Neuronal stem cell (in vitro differentiated cells): Measurements from ENCODE around the gene AP1S1.

Experiments
- DNase-seq: peaks from one replicate; pipeline ENCODE4 v3.0.0-alpha.2; 2013; ENCODE audit warnings: low spot score
- H2AFZ ChIP-seq: one replicate; pipeline ENCODE4 v1.6.1; 2013; ENCODE audit warnings: mild to moderate bottlenecking, low read length, inconsistent platforms
- H2AK5ac ChIP-seq: 2 replicates; pipeline ENCODE4 v1.6.1; 2013; ENCODE audit warnings: low read depth, mild to moderate bottlenecking, inconsistent platforms, low read length, moderate library complexity, mixed read lengths
- H2BK120ac ChIP-seq: 2 replicates; pipeline ENCODE4 v1.6.1; 2013; ENCODE audit warnings: low read depth, mild to moderate bottlenecking, inconsistent platforms, low read length, moderate library complexity, mixed read lengths
- H2BK12ac ChIP-seq: one replicate; pipeline ENCODE4 v1.6.1; 2013; ENCODE audit warnings: low read length, inconsistent platforms
- H2BK15ac ChIP-seq: 2 replicates; pipeline ENCODE4 v1.6.1; 2013; ENCODE audit warnings: mild to moderate bottlenecking, low read length, inconsistent platforms, mixed read lengths
- H2BK5ac ChIP-seq: one replicate; pipeline ENCODE4 v1.6.1; 2013; ENCODE audit warnings: inconsistent platforms, mild to moderate bottlenecking, low read length, moderate library complexity
- H3K14ac ChIP-seq: one replicate; pipeline ENCODE4 v1.6.1; 2013; ENCODE audit warnings: low read length, inconsistent platforms
- H3K18ac ChIP-seq: 2 replicates; pipeline ENCODE4 v1.6.1; 2013; ENCODE audit warnings: low read length, inconsistent platforms
- H3K23ac ChIP-seq: 2 replicates; pipeline ENCODE4 v1.6.1; 2013; ENCODE audit warnings: low read depth, mild to moderate bottlenecking, mixed read lengths, low read length, inconsistent platforms; ENCODE audit not compliant: poor library complexity
- H3K27ac ChIP-seq: replicated peaks from 3 replicates; pipeline ENCODE4 v1.5.1; 2013; ENCODE audit warnings: low read length, inconsistent platforms
- H3K27me3 ChIP-seq, 3 experiments: 2 replicates each; pipeline ENCODE4 v1.6.1; 2013; ENCODE audit warnings: low read length in 3 of 3, mild to moderate bottlenecking in 2 of 3, inconsistent platforms in 1 of 3, low read depth in 1 of 3, mixed read lengths in 1 of 3, moderate library complexity in 1 of 3; ENCODE audit not compliant: control insufficient read depth in 3 of 3, insufficient read depth in 3 of 3
- H3K36me3 ChIP-seq, 2 donors: replicated peaks in 1 of 2; 2 replicates each; pipeline ENCODE4 v1.6.1; 2013; ENCODE audit warnings: low read length in 2 of 2; ENCODE audit not compliant: control insufficient read depth in 2 of 2, insufficient read depth in 2 of 2
- H3K4ac ChIP-seq: 2 replicates; pipeline ENCODE4 v1.6.1; 2013; ENCODE audit warnings: inconsistent platforms, mild to moderate bottlenecking, low read length, moderate library complexity
- H3K4me1 ChIP-seq, 2 donors: 1 replicate in 1 of 2; 2 replicates in 1 of 2; pipeline ENCODE4 v1.6.1; 2013; ENCODE audit warnings: low read length in 2 of 2, low read depth in 1 of 2; ENCODE audit not compliant: control insufficient read depth in 2 of 2, insufficient read depth in 1 of 2
- H3K4me2 ChIP-seq: one replicate; pipeline ENCODE4 v1.6.1; 2013; ENCODE audit warnings: mild to moderate bottlenecking, low read length, inconsistent platforms; ENCODE audit not compliant: insufficient read depth, poor library complexity, severe bottlenecking
- H3K4me3 ChIP-seq, 2 donors: 2 replicates each; pipeline ENCODE4 v1.5.1; 2013; ENCODE audit warnings: low read length in 2 of 2, mild to moderate bottlenecking in 2 of 2, inconsistent platforms in 1 of 2, moderate library complexity in 1 of 2
- H3K79me1 ChIP-seq: one replicate; pipeline ENCODE4 v1.6.1; 2013; ENCODE audit warnings: low read depth, mild to moderate bottlenecking, inconsistent platforms, low read length, moderate library complexity
- H3K9ac ChIP-seq: one replicate; pipeline ENCODE4 v1.6.1; 2013; ENCODE audit warnings: mild to moderate bottlenecking, low read depth, low read length, inconsistent platforms; ENCODE audit not compliant: poor library complexity
- H3K9me3 ChIP-seq, 2 donors: replicated peaks in 1 of 2; 2 replicates each; pipeline versions ENCODE3 to v1.6.1; 2013; ENCODE audit warnings: low read length in 2 of 2, mild to moderate bottlenecking in 2 of 2, inconsistent platforms in 1 of 2, low read depth in 1 of 2, mixed read lengths in 1 of 2, moderate library complexity in 1 of 2; ENCODE audit not compliant: control insufficient read depth in 2 of 2, insufficient read depth in 1 of 2
- H4K8ac ChIP-seq: one replicate; pipeline ENCODE4 v1.6.1; 2013; ENCODE audit warnings: low read depth, mild to moderate bottlenecking, inconsistent platforms, low read length, moderate library complexity
- H4K91ac ChIP-seq: one replicate; pipeline ENCODE4 v1.6.1; 2013; ENCODE audit warnings: low read length, low read depth, mild to moderate bottlenecking, inconsistent platforms; ENCODE audit not compliant: poor library complexity
- WGBS, 2 donors: extraction: QIAGEN DNeasy Blood & Tissue Kit; methylation state at CpG; one replicate each; pipeline ENCODE4 v1.1.7; 2013; ENCODE audit warnings: missing lambda C conversion rate in 2 of 2, mixed read lengths in 1 of 2; ENCODE audit not compliant: insufficient read length in 2 of 2, insufficient replicate concordance in 1 of 2; ENCODE audit errors: extremely low coverage in 2 of 2; 5-methylcytosine and 5-hydroxymethylcytosine counted together

The AP1S1 gene

DNA sequence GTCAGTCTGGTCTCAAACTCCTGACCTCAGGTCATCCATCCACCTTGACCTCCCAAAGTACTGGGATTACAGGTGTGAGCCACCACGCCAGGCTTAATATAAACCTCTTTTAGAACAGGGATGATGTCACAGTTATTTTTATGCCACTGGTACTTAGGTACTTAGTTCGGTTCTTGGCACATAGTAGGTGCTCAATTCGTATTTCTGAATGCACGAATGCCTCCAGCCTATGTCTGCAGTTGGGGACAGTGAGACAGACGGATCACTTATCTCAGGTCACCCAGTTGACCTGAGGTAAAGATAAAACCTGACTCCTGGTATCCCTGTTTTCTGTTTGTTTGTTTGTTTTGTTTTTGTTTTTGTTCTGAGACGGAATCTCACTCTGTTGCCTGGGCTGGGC is 31.9 kb downstream of the AP1S1 start:
- no peaks in the 10 kb centered on the region for H3K36me3 ChIP-seq
- H3K14ac ChIP-seq = no peak overlapping the region
- H2BK5ac ChIP-seq = no peak overlapping the region
- WGBS, 2 donors = no CpG with 5 or more reads among the region's 6 CpGs
- H2BK12ac ChIP-seq = no peak overlapping the region
- no peak overlapping the region for H2AK5ac ChIP-seq
- no peaks in the 10 kb centered on the region for H3K9me3 ChIP-seq
- no peak overlapping the region for H2BK15ac ChIP-seq
- H3K18ac ChIP-seq = no peak overlapping the region
- H2BK120ac ChIP-seq = no peak overlapping the region
- H3K27me3 ChIP-seq = peaks cover 0 to 3% (median 0%) of the 10 kb centered on the region in 3 experiments
- H3K4me2 ChIP-seq = no peak overlapping the region
- H3K4me3 ChIP-seq = no peak overlapping the region
- H3K23ac ChIP-seq = no peak overlapping the region
- no peak for DNase-seq
- no peak overlapping the region for H2AFZ ChIP-seq
- no peak overlapping the region for H3K4ac ChIP-seq
- no peaks in the 10 kb centered on the region for H3K79me1 ChIP-seq
- H3K27ac ChIP-seq = no peak overlapping the region
- no peak overlapping the region for H3K9ac ChIP-seq
- H4K8ac ChIP-seq = no peak overlapping the region
- no peaks in the 10 kb centered on the region for H3K4me1 ChIP-seq
- no peak overlapping the region for H4K91ac ChIP-seq

GRCh38 chr7:101186844-101187428 is 32.7 kb downstream of the AP1S1 start:
- H3K4me2 ChIP-seq = no peak overlapping the region
- DNase-seq = no peak
- no CpG with 5 or more reads among the region's 4 CpGs for WGBS, 2 donors
- H3K18ac ChIP-seq = no peak overlapping the region
- H2AFZ ChIP-seq = no peak overlapping the region
- no peaks in the 10 kb centered on the region for H3K9me3 ChIP-seq
- H4K8ac ChIP-seq = no peak overlapping the region
- no peak overlapping the region for H3K4me3 ChIP-seq
- H2BK120ac ChIP-seq = no peak overlapping the region
- no peak overlapping the region for H2BK15ac ChIP-seq
- no peaks in the 10 kb centered on the region for H3K79me1 ChIP-seq
- H3K23ac ChIP-seq = no peak overlapping the region
- H3K9ac ChIP-seq = no peak overlapping the region
- H4K91ac ChIP-seq = no peak overlapping the region
- no peaks in the 10 kb centered on the region for H3K36me3 ChIP-seq
- peaks cover 0 to 5% (median 0%) of the 10 kb centered on the region in 3 experiments for H3K27me3 ChIP-seq
- H2BK12ac ChIP-seq = no peak overlapping the region
- no peak overlapping the region for H2BK5ac ChIP-seq
- no peak overlapping the region for H3K4ac ChIP-seq
- H3K4me1 ChIP-seq = no peaks in the 10 kb centered on the region
- no peak overlapping the region for H2AK5ac ChIP-seq
- H3K27ac ChIP-seq = no peak overlapping the region
- H3K14ac ChIP-seq = no peak overlapping the region

DNA sequence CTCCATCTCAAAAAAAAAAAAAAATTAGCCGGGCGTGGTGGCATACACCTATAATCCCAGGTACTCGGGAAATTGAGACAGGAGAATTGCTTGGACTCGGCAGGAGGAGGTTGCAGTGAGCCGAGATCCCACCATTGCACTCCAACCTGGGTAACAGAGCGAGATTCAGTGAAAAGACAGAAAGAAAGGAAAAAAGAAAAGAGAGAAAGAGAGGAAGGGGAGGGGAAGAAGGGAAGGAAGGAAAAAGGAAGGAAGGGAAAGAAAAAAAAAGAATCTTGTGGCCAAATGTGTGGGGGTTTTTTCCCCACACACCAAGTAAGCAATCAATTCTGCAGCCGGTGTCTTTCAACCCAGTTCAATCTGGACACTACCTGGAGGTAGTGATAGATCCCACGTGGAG is 34.8 kb downstream of the AP1S1 start:
- Histone ChIP-seq H3K4ac (no peak overlapping the region), H4K91ac (no peak overlapping the region)

GRCh38 chr7:101195884-101196283 is 41.6 kb downstream of the AP1S1 start:
- Histone ChIP-seq H2BK5ac (no peak overlapping the region), H3K4me3 (no peak overlapping the region), H3K27me3 (peaks cover 0 to 15% (median 10%) of the 10 kb centered on the region in 3 experiments), H3K4ac (no peak overlapping the region), H3K27ac (no peak overlapping the region), H3K4me2 (no peak overlapping the region), H2AFZ (no peak overlapping the region), H3K4me1 (peaks cover 0 to 7% of the 10 kb centered on the region in 2 donors), H3K18ac (peak overlapping the region; percentile 57), H2BK12ac (no peak overlapping the region), H2AK5ac (peak overlapping the region; percentile 14), H4K8ac (no peak overlapping the region), H3K9ac (no peak overlapping the region), H3K36me3 (no peaks in the 10 kb centered on the region), H2BK120ac (no peak overlapping the region), H3K23ac (no peak overlapping the region), H3K14ac (no peak overlapping the region), H3K79me1 (no peaks in the 10 kb centered on the region), H4K91ac (no peak overlapping the region), H2BK15ac (no peak overlapping the region), H3K9me3 (no peaks in the 10 kb centered on the region)
- DNase-seq = no peak
- no CpG with 5 or more reads among the region's 17 CpGs for WGBS, 2 donors

More for the DNA sequence above, 34.8 kb downstream of the AP1S1 start:
- no peak overlapping the region for H3K18ac ChIP-seq
- no peak for DNase-seq
- no peak overlapping the region for H3K4me3 ChIP-seq
- H3K27me3 ChIP-seq = peaks cover 0 to 5% (median 0%) of the 10 kb centered on the region in 3 experiments
- H3K27ac ChIP-seq = no peak overlapping the region
- H3K14ac ChIP-seq = no peak overlapping the region
- no peaks in the 10 kb centered on the region for H3K9me3 ChIP-seq
- H3K36me3 ChIP-seq = no peaks in the 10 kb centered on the region
- H2BK15ac ChIP-seq = no peak overlapping the region
- no peak overlapping the region for H3K9ac ChIP-seq
- no peaks in the 10 kb centered on the region for H3K4me1 ChIP-seq
- H3K79me1 ChIP-seq = no peaks in the 10 kb centered on the region
- H4K8ac ChIP-seq = no peak overlapping the region
- WGBS, 2 donors = no CpG with 5 or more reads among the region's 8 CpGs
- H3K23ac ChIP-seq = no peak overlapping the region
- no peak overlapping the region for H2AK5ac ChIP-seq
- no peak overlapping the region for H2BK12ac ChIP-seq
- no peak overlapping the region for H2BK120ac ChIP-seq
- no peak overlapping the region for H3K4me2 ChIP-seq
- no peak overlapping the region for H2BK5ac ChIP-seq
- H2AFZ ChIP-seq = no peak overlapping the region
